Panc1 (cell line): ENCODE measurements around the gene ENPP6. TPM values are rescaled to one million over a fixed set of nuclear protein-coding genes. Genes with fewer than 3 reads are reported as not detected.

ENCODE experiments used
- ATAC-seq: fragments of 200-7000 bp; cut with Tn5 transposase; 2 replicates; pipeline ENCODE4 v1.9.1; 2020; ENCODE audit warnings: mild to moderate bottlenecking, moderate library complexity
- BruUV-seq: library from RNA; stranded (reverse); fragments of 400-500 nt; replicated peaks from 2 replicates; lab custom pipeline; 2021; lab: Mats Ljungman, UMichigan
- CTCF ChIA-PET: fragments of 300-600 bp; sonication (Branson Sonifier 250); formaldehyde crosslinking; loops from one replicate; lab custom pipeline; 2022; ENCODE audit warnings: antibody characterized with exemption; lab: Charles Lee
- POLR2A ChIA-PET: fragments of 300-600 bp; sonication (Branson Sonifier 250); formaldehyde crosslinking; loops from one replicate; lab custom pipeline; 2022; ENCODE audit warnings: antibody characterized with exemption; lab: Charles Lee
- DNase-seq: peaks from one replicate; pipeline ENCODE4 v3.0.0-alpha.2; 2010; ENCODE audit warnings: low read depth, low spot score
- H3K27ac ChIP-seq: 2 replicates; pipeline ENCODE4 v1.5.1; 2011; ENCODE audit warnings: mild to moderate bottlenecking, low read length, inconsistent platforms
- H3K27me3 ChIP-seq: fragments of 200-500 bp; sonication (Bioruptor generic); 2 replicates; pipeline ENCODE4 v1.6.0; 2014; ENCODE audit warnings: low read length, inconsistent platforms; ENCODE audit not compliant: control insufficient read depth, insufficient read depth
- H3K36me3 ChIP-seq: fragments of 200-500 bp; sonication (Bioruptor generic); 2 replicates; pipeline ENCODE4 v1.5.1; 2014; ENCODE audit warnings: inconsistent platforms, mild to moderate bottlenecking, low read length, moderate library complexity; ENCODE audit not compliant: control insufficient read depth, insufficient read depth
- H3K4me1 ChIP-seq: 2 replicates; pipeline ENCODE4 v1.5.1; 2011; ENCODE audit warnings: inconsistent platforms, mild to moderate bottlenecking, low read length, moderate library complexity; ENCODE audit not compliant: control insufficient read depth, insufficient read depth
- H3K4me3 ChIP-seq, 2 experiments: 2 replicates each; pipeline ENCODE4 v1.5.1; 2011 to 2012; ENCODE audit warnings: low read depth in 2 of 2, low read length in 2 of 2, mild to moderate bottlenecking in 2 of 2, inconsistent platforms in 1 of 2, moderate library complexity in 1 of 2
- H3K9me3 ChIP-seq: fragments of 200-500 bp; sonication (Bioruptor generic); 2 replicates; pipeline ENCODE4 v1.5.1; 2014; ENCODE audit warnings: low read depth, mild to moderate bottlenecking, inconsistent platforms, low read length, moderate library complexity; ENCODE audit not compliant: control insufficient read depth, insufficient read depth
- POLR2AphosphoS5 ChIP-seq: IDR thresholded peaks from 2 replicates; pipeline ENCODE4 v1.6.1; 2012; ENCODE audit warnings: mild to moderate bottlenecking, low read depth, low read length, moderate library complexity
- SIN3A ChIP-seq: IDR thresholded peaks from 2 replicates; pipeline ENCODE4 v1.6.1; 2012; ENCODE audit warnings: low read depth, mild to moderate bottlenecking, low read length, moderate library complexity, borderline replicate concordance; ENCODE audit not compliant: insufficient read depth
- TCF7L2 ChIP-seq: IDR thresholded peaks from 2 replicates; pipeline ENCODE4 v1.6.1; 2011; ENCODE audit warnings: mild to moderate bottlenecking, low read depth, low read length, inconsistent platforms
- in situ Hi-C: cut with HindIII; loops from 2 replicates; pipeline ENCODE4 v1.10.0; 2016; ENCODE audit warnings: low sequenced_read_pairs, low pct_unique_long_range_greater_than_20kb
- intact Hi-C: fragments of 100-400 bp; cut with micrococcal nuclease; formaldehyde crosslinking; loops from one replicate; pipeline ENCODE4 v1.10.0; 2022; ENCODE audit not compliant: unreplicated experiment
- total RNA-seq: library from RNA; stranded (reverse); gene quantifications from one replicate; pipeline ENCODE4 v1.2.1, GENCODE V29; 2021; ENCODE audit not compliant: unreplicated experiment
- TF ChIP-seq, protein P1 (sequence below): fragments of 450-650 bp; IDR thresholded peaks from 2 replicates; pipeline ENCODE4 v1.5.1; 2017; ENCODE audit warnings: mild to moderate bottlenecking
- TF ChIP-seq, protein P2 (sequence below), 2 experiments: IDR thresholded peaks; 2 replicates each; pipeline ENCODE4 v1.6.1; 2011 to 2012; ENCODE audit warnings: low read depth in 2 of 2, control low read depth in 1 of 2, low read length in 1 of 2, mild to moderate bottlenecking in 1 of 2, moderate library complexity in 1 of 2; ENCODE audit not compliant: insufficient read depth in 1 of 2

Gene ENPP6
- total RNA-seq, 1 experiment from 2014 or later = not detected

DNA sequence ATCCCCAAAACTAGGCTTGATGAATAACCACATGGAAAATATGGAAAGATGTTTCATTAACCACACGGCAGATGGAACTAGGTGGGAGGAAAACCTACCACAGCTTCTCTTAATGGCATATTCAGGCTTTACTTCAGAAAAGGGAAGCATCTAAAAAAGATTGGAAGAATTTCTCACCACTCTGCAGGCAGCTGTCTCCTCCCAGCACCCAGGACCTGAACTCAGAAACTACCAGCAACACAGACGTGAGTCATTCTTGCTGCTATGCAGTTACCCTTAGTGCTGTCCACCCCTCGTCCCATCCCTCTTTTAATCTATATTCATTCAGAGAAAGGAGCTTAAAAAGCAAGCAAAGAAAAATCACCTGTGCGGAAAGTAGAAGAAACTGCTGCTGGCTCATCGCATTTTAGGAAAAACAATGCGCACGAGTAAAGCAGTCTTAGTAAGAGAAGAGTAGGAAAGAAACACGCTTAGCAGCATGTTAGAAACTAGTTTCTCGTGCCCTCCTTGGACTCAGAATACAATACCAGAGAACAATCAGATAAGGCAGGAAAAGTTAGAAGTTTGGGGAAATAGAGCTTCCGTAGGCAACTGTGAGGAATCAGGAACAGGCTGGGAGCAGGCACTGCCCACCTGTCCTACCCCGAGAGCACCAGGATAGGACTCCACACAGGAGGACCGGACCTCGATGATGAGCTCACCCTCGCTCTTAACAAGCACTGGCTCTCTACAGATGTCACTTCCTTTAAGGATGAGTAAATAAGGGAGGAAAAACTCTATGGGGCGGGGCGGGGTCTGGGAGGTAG is 48.1 kb upstream of the ENPP6 start:
- peaks cover 16% of the 10 kb centered on the region for H3K4me1 ChIP-seq
- in situ Hi-C loops = no loop called here
- TF ChIP-seq, protein P1, sequence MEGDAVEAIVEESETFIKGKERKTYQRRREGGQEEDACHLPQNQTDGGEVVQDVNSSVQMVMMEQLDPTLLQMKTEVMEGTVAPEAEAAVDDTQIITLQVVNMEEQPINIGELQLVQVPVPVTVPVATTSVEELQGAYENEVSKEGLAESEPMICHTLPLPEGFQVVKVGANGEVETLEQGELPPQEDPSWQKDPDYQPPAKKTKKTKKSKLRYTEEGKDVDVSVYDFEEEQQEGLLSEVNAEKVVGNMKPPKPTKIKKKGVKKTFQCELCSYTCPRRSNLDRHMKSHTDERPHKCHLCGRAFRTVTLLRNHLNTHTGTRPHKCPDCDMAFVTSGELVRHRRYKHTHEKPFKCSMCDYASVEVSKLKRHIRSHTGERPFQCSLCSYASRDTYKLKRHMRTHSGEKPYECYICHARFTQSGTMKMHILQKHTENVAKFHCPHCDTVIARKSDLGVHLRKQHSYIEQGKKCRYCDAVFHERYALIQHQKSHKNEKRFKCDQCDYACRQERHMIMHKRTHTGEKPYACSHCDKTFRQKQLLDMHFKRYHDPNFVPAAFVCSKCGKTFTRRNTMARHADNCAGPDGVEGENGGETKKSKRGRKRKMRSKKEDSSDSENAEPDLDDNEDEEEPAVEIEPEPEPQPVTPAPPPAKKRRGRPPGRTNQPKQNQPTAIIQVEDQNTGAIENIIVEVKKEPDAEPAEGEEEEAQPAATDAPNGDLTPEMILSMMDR = no peak
- TF ChIP-seq POLR2AphosphoS5 (no peak), TCF7L2 (no peak), SIN3A (no peak)
- TF ChIP-seq, protein P2, sequence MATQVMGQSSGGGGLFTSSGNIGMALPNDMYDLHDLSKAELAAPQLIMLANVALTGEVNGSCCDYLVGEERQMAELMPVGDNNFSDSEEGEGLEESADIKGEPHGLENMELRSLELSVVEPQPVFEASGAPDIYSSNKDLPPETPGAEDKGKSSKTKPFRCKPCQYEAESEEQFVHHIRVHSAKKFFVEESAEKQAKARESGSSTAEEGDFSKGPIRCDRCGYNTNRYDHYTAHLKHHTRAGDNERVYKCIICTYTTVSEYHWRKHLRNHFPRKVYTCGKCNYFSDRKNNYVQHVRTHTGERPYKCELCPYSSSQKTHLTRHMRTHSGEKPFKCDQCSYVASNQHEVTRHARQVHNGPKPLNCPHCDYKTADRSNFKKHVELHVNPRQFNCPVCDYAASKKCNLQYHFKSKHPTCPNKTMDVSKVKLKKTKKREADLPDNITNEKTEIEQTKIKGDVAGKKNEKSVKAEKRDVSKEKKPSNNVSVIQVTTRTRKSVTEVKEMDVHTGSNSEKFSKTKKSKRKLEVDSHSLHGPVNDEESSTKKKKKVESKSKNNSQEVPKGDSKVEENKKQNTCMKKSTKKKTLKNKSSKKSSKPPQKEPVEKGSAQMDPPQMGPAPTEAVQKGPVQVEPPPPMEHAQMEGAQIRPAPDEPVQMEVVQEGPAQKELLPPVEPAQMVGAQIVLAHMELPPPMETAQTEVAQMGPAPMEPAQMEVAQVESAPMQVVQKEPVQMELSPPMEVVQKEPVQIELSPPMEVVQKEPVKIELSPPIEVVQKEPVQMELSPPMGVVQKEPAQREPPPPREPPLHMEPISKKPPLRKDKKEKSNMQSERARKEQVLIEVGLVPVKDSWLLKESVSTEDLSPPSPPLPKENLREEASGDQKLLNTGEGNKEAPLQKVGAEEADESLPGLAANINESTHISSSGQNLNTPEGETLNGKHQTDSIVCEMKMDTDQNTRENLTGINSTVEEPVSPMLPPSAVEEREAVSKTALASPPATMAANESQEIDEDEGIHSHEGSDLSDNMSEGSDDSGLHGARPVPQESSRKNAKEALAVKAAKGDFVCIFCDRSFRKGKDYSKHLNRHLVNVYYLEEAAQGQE (IDR thresholded peaks at IDR 0.05; ENCODE audit: insufficient read depth in 1 of 2, low read depth in 2 of 2, low read length in 1 of 2) = no peak
- intact Hi-C loops = loop anchor here (10.0 kb wide), 1 partner anchor 119 kb away; no protein-coding TSS in a partner anchor
- H3K27ac ChIP-seq = peak overlapping the region; percentile 72
- DNase-seq (peak; percentile 66), ATAC-seq (peak; percentile 88)
- no TSS peak for BruUV-seq
- ChIA-PET POLR2A (interaction anchor here (0.6 kb wide), 2 partner anchors 170 to 399 kb away, joined by 3 read pairs; no protein-coding TSS in a partner anchor), CTCF (interaction anchor here (0.6 kb wide), 2 partner anchors 34 to 221 kb away, joined by 3 read pairs; no protein-coding TSS in a partner anchor)
- no peaks in the 10 kb centered on the region for H3K9me3 ChIP-seq
- no peaks in the 10 kb centered on the region for H3K27me3 ChIP-seq
- no peaks in the 10 kb centered on the region for H3K36me3 ChIP-seq
- H3K4me3 ChIP-seq = peak overlapping the region; percentile 34 to 71

DNA sequence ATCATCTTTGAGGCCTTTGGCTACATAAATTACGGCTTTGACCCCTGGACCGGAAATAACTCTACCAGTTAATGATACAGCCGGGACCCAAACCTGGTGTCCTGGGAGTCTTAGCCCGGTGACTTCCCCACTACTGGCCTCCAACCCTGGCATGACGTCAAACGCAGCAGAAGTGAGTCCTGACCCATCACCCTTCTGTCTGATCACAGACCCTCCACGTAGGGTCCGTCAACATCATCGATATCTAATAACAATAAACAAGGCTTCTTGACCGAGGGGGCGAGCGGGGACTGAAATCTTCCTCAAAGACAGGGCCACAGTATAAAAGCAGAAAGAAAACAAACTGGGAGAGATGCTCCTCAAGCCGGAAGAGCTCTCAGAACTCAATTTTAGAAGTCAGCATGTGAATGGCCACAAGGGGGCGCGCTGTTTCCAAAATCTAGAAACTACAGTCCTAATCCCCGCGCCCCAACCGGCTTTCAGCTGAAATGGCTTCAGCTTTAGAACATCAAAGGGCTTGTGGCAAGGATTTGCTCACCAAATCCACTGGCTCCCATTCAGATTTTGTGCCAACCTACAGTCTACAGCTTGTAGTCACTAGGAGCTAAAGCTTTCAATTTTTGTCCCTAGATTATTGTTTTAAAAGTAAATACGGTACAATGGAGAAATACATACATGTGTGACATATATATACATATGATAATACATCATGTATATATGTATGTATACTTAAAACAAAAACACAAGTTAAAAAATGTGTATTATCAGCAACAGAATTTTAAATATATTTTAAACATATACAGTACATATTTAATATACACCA is 46.4 kb upstream of the ENPP6 start:
- ATAC-seq (peak; percentile 73), DNase-seq (peak; percentile 62)
- ChIA-PET POLR2A (interaction anchor here (0.8 kb wide), 1 partner anchor 29 kb away, joined by 5 read pairs; no protein-coding TSS in a partner anchor), CTCF (interaction anchor here (0.6 to 1.6 kb wide), 5 partner anchors 11 to 273 kb away, joined by 3 to 5 read pairs (median 3); no protein-coding TSS in a partner anchor)
- Histone ChIP-seq H3K36me3 (no peaks in the 10 kb centered on the region), H3K27me3 (no peaks in the 10 kb centered on the region), H3K4me1 (peaks cover 16% of the 10 kb centered on the region), H3K27ac (no peak overlapping the region), H3K9me3 (no peaks in the 10 kb centered on the region), H3K4me3 (no peak overlapping the region)
- no TSS peak for BruUV-seq
- TF ChIP-seq TCF7L2 (peak; percentile 92), SIN3A (no peak)
- TF ChIP-seq, protein P1 = peak; percentile 81
- in situ Hi-C loops = no loop called here
- intact Hi-C loops = loop anchor here (1.0 to 10.0 kb wide), 2 partner anchors 121 to 274 kb away; no protein-coding TSS in a partner anchor
